ENCODE data around the gene SERGEF. TPM values are rescaled to one million over a fixed set of nuclear protein-coding genes. Genes with fewer than 3 reads are reported as not detected.

Gene SERGEF
- total RNA-seq, 2 donors from 2014 or later: 27.3 to 32.0 TPM

- no peaks in the 10 kb centered on the region for H3K36me3 ChIP-seq
- H3K4me3 ChIP-seq: no peak overlapping the region
- ATAC-seq (ENCODE audit: insufficient number of reproducible peaks, low FRiP score, low read depth) (no peak), DNase-seq (ENCODE audit: low spot score) (no peak)
- H3K9me3 ChIP-seq: no peaks in the 10 kb centered on the region
- TF ChIP-seq, protein P1, sequence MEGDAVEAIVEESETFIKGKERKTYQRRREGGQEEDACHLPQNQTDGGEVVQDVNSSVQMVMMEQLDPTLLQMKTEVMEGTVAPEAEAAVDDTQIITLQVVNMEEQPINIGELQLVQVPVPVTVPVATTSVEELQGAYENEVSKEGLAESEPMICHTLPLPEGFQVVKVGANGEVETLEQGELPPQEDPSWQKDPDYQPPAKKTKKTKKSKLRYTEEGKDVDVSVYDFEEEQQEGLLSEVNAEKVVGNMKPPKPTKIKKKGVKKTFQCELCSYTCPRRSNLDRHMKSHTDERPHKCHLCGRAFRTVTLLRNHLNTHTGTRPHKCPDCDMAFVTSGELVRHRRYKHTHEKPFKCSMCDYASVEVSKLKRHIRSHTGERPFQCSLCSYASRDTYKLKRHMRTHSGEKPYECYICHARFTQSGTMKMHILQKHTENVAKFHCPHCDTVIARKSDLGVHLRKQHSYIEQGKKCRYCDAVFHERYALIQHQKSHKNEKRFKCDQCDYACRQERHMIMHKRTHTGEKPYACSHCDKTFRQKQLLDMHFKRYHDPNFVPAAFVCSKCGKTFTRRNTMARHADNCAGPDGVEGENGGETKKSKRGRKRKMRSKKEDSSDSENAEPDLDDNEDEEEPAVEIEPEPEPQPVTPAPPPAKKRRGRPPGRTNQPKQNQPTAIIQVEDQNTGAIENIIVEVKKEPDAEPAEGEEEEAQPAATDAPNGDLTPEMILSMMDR (IDR thresholded peaks at IDR 0.05): no peak
- no peaks in the 10 kb centered on the region for H3K4me1 ChIP-seq (ENCODE audit: control insufficient read depth in 1 of 2, low read depth in 2 of 2)
- H3K27ac ChIP-seq: no peak overlapping the region
- no peaks in the 10 kb centered on the region for H3K27me3 ChIP-seq (replicated peaks; ENCODE audit: insufficient read depth)
Measured at GRCh38 chr11:17838102-17838501, 174.7 kb downstream of the SERGEF start.

GRCh38 chr11:17831883-17832282 lies 181.0 kb downstream of the SERGEF start:
- Histone ChIP-seq H3K27me3 (replicated peaks; ENCODE audit: insufficient read depth) (no peaks in the 10 kb centered on the region), H3K36me3 (no peaks in the 10 kb centered on the region), H3K4me1 (ENCODE audit: control insufficient read depth in 1 of 2, low read depth in 2 of 2) (peaks cover 7 to 17% of the 10 kb centered on the region in 2 donors), H3K4me3 (no peak overlapping the region), H3K27ac (no peak overlapping the region), H3K9me3 (no peaks in the 10 kb centered on the region)
- DNase-seq (ENCODE audit: low spot score) (no peak), ATAC-seq (ENCODE audit: insufficient number of reproducible peaks, low FRiP score, low read depth) (no peak)
- TF ChIP-seq, protein P1 (IDR thresholded peaks at IDR 0.05): no peak

- H3K4me3 ChIP-seq: no peak overlapping the region
- H3K27ac ChIP-seq: no peak overlapping the region
- H3K9me3 ChIP-seq: no peaks in the 10 kb centered on the region
- DNase-seq (ENCODE audit: low spot score) (no peak), ATAC-seq (ENCODE audit: insufficient number of reproducible peaks, low FRiP score, low read depth) (no peak)
- TF ChIP-seq, protein P1 (IDR thresholded peaks at IDR 0.05): no peak
- no peaks in the 10 kb centered on the region for H3K27me3 ChIP-seq (replicated peaks; ENCODE audit: insufficient read depth)
- H3K36me3 ChIP-seq: no peaks in the 10 kb centered on the region
- peaks cover 7 to 17% of the 10 kb centered on the region in 2 donors for H3K4me1 ChIP-seq (ENCODE audit: control insufficient read depth in 1 of 2, low read depth in 2 of 2)
Measured at GRCh38 chr11:17831228-17831627, 181.6 kb downstream of the SERGEF start.

DNA sequence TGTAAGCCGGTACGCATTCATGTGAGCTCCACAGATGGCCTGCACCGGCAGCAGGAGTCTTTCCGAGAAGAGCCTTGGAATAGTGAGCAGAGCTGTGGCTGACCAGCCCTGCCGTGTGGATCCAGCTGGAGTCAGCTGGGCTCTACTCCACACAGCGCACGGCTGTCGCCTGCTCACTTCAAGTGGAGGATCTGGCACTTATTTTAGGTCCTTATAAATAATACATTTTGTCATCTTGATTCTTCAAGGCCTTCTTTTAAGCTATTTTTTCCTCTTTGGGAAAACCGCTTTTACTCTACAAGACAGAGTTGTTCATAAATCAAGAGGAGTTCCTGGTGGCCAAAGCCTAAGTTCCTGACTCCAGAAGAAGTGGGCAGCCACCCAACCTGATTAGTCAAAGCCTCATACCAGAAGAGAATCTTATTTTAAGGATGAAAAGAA lies 184.5 kb downstream of the SERGEF start:
- H3K9me3 ChIP-seq: no peaks in the 10 kb centered on the region
- peak; percentile 52 for DNase-seq (ENCODE audit: low spot score)
- TF ChIP-seq, protein P1 (IDR thresholded peaks at IDR 0.05): no peak
- H3K4me1 ChIP-seq (ENCODE audit: control insufficient read depth in 1 of 2, low read depth in 2 of 2): peaks cover 7 to 17% of the 10 kb centered on the region in 2 donors
- ATAC-seq (ENCODE audit: insufficient number of reproducible peaks, low FRiP score, low read depth): no peak
- peak overlapping the region in 1 of 2 donors; percentile 22 for H3K27ac ChIP-seq
- H3K4me3 ChIP-seq: peak overlapping the region; percentile 1
- H3K36me3 ChIP-seq: no peaks in the 10 kb centered on the region
- no peaks in the 10 kb centered on the region for H3K27me3 ChIP-seq (replicated peaks; ENCODE audit: insufficient read depth)

DNA sequence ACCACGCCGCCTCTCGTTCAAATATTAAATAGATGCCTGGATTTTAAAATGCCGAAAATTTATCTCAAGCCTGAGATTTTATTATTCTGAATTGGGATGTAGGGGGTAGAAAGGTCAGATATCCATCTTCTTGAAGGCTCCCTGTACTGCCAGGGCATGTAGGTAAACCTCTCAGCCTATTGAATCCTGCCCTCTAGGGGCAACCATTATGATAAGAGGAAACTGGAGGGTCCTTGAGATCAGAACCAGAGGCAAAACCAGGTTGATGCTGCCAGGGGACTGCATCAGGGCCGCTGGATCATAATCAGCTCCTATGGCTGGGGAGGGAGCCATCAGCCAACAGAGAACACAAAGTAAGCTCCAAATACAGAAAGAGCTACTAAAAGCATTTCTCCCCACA lies 185.8 kb downstream of the SERGEF start:
- DNase-seq (ENCODE audit: low spot score): no peak
- TF ChIP-seq, protein P1 (IDR thresholded peaks at IDR 0.05): no peak
- Histone ChIP-seq H3K4me1 (ENCODE audit: control insufficient read depth in 1 of 2, low read depth in 2 of 2) (peaks cover 12 to 25% of the 10 kb centered on the region in 2 donors), H3K4me3 (no peak overlapping the region), H3K36me3 (no peaks in the 10 kb centered on the region), H3K27me3 (replicated peaks; ENCODE audit: insufficient read depth) (no peaks in the 10 kb centered on the region), H3K27ac (no peak overlapping the region), H3K9me3 (no peaks in the 10 kb centered on the region)
- ATAC-seq (ENCODE audit: insufficient number of reproducible peaks, low FRiP score, low read depth): no peak

Data from thoracic aorta (tissue), 2 donors.